ENCODE results near the gene KCNJ10.

Gene KCNJ10

DNA sequence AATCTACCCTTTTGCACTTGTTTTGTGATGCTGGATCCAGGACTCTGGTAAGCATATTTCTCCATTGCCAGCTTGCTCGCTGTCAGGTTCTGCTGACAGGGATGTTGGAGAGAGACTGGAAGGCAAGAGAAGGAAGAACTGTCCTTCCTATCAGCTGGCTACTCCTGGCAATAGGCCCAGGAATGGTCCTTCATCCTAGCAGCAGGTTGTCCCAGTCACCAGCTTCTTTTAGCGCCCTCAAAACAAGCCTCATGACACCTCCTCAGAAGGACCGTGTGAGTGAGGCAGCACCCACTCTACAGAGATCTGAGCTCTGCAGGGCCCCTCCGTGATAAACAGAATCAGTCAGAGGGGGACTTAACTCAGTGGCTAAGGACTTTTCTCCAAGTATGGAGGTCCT, 82.8 kb downstream of the KCNJ10 start:
- Histone ChIP-seq H3F3A (ENCODE audit: low read depth) (no peaks in the 10 kb centered on the region), H3K9me3 (ENCODE audit: insufficient read depth, low read depth, low read length) (no peaks in the 10 kb centered on the region), H3K79me2 (ENCODE audit: insufficient read depth, low read length) (no peaks in the 10 kb centered on the region), H3K4me2 (ENCODE audit: low read depth, low read length, poor library complexity, severe bottlenecking) (no peak overlapping the region), H3K4me3 (ENCODE audit: low read length, poor library complexity, severe bottlenecking) (no peak overlapping the region), H3K4me1 (ENCODE audit: insufficient read depth, low read length, poor library complexity, severe bottlenecking) (peaks cover 12% of the 10 kb centered on the region), H3K27me3 (ENCODE audit: insufficient read depth, low read length, poor library complexity, severe bottlenecking) (no peaks in the 10 kb centered on the region), H4K20me1 (ENCODE audit: insufficient read depth, low read length, poor library complexity, severe bottlenecking) (no peaks in the 10 kb centered on the region), H3K36me3 (ENCODE audit: insufficient read depth, low read length) (no peaks in the 10 kb centered on the region), H3K9me2 (replicated peaks; ENCODE audit: low read depth, low read length) (no peaks in the 10 kb centered on the region), H2AFZ (ENCODE audit: low read length) (no peak overlapping the region), H3K9ac (ENCODE audit: low read depth, low read length, poor library complexity, severe bottlenecking) (no peak overlapping the region)
- no peak for TF ChIP-seq EZH2phosphoT487 (IDR thresholded peaks at IDR 0.05; ENCODE audit: borderline replicate concordance)
- TF ChIP-seq, protein P1, sequence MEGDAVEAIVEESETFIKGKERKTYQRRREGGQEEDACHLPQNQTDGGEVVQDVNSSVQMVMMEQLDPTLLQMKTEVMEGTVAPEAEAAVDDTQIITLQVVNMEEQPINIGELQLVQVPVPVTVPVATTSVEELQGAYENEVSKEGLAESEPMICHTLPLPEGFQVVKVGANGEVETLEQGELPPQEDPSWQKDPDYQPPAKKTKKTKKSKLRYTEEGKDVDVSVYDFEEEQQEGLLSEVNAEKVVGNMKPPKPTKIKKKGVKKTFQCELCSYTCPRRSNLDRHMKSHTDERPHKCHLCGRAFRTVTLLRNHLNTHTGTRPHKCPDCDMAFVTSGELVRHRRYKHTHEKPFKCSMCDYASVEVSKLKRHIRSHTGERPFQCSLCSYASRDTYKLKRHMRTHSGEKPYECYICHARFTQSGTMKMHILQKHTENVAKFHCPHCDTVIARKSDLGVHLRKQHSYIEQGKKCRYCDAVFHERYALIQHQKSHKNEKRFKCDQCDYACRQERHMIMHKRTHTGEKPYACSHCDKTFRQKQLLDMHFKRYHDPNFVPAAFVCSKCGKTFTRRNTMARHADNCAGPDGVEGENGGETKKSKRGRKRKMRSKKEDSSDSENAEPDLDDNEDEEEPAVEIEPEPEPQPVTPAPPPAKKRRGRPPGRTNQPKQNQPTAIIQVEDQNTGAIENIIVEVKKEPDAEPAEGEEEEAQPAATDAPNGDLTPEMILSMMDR (conservative IDR thresholded peaks at IDR 0.05; ENCODE audit: low read length) = no peak

DNA sequence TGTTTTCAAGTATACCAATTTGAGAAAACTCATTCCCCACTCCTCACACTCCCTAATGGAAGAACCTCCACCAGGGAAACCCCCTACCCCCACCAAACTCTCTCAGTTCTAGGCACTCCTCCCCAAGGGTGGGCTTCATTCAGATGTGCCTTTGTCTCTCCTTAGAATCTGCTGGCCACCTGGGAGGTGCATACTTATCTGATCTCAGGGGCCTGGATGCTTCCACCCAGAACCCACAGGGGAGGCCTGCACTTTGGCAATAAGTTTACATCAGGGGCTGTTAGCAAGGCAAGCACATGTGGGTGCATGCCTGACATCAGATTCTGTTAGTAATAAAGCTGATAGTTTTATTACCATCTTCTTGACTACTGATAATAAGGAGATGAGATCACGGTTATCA, 83.4 kb downstream of the KCNJ10 start:
- TF ChIP-seq EZH2phosphoT487 (IDR thresholded peaks at IDR 0.05; ENCODE audit: borderline replicate concordance) = no peak
- TF ChIP-seq, protein P1 (conservative IDR thresholded peaks at IDR 0.05; ENCODE audit: low read length) = no peak
- no peaks in the 10 kb centered on the region for H3K9me3 ChIP-seq (ENCODE audit: insufficient read depth, low read depth, low read length)
- no peaks in the 10 kb centered on the region for H3K27me3 ChIP-seq (ENCODE audit: insufficient read depth, low read length, poor library complexity, severe bottlenecking)
- no peak overlapping the region for H2AFZ ChIP-seq (ENCODE audit: low read length)
- no peaks in the 10 kb centered on the region for H3K36me3 ChIP-seq (ENCODE audit: insufficient read depth, low read length)
- no peak overlapping the region for H3K4me2 ChIP-seq (ENCODE audit: low read depth, low read length, poor library complexity, severe bottlenecking)
- H3F3A ChIP-seq (ENCODE audit: low read depth) = no peaks in the 10 kb centered on the region
- H3K9ac ChIP-seq (ENCODE audit: low read depth, low read length, poor library complexity, severe bottlenecking) = no peak overlapping the region
- no peaks in the 10 kb centered on the region for H4K20me1 ChIP-seq (ENCODE audit: insufficient read depth, low read length, poor library complexity, severe bottlenecking)
- H3K4me3 ChIP-seq (ENCODE audit: low read length, poor library complexity, severe bottlenecking) = no peak overlapping the region
- H3K79me2 ChIP-seq (ENCODE audit: insufficient read depth, low read length) = no peaks in the 10 kb centered on the region
- H3K9me2 ChIP-seq (replicated peaks; ENCODE audit: low read depth, low read length) = no peaks in the 10 kb centered on the region
- H3K4me1 ChIP-seq (ENCODE audit: insufficient read depth, low read length, poor library complexity, severe bottlenecking) = peaks cover 6% of the 10 kb centered on the region

DNA sequence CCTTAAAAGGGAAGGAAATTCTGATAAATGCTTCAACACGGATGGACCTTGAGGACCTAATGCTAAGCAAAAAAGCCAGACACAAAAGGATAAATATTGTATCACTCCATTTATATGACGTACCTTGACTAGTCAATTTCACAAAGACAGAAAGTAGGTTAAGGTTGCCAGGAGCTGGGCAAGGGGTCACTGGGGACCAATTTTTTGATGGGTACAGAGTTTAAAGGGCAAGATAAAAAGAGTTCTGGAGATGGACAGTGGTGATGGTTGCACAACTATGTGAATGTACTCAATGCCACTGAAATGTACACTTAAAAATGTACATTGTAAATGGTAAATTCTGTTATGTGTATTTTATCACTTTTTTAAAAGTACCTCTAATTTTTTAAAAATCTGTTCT, 83.9 kb downstream of the KCNJ10 start:
- H2AFZ ChIP-seq (ENCODE audit: low read length) = no peak overlapping the region
- H3K4me2 ChIP-seq (ENCODE audit: low read depth, low read length, poor library complexity, severe bottlenecking) = no peak overlapping the region
- H3K4me3 ChIP-seq (ENCODE audit: low read length, poor library complexity, severe bottlenecking) = no peak overlapping the region
- H3K4me1 ChIP-seq (ENCODE audit: insufficient read depth, low read length, poor library complexity, severe bottlenecking) = peaks cover 3% of the 10 kb centered on the region
- H3K9me2 ChIP-seq (replicated peaks; ENCODE audit: low read depth, low read length) = no peaks in the 10 kb centered on the region
- no peak for TF ChIP-seq EZH2phosphoT487 (IDR thresholded peaks at IDR 0.05; ENCODE audit: borderline replicate concordance)
- TF ChIP-seq, protein P1 (conservative IDR thresholded peaks at IDR 0.05; ENCODE audit: low read length) = no peak
- H3K79me2 ChIP-seq (ENCODE audit: insufficient read depth, low read length) = no peaks in the 10 kb centered on the region
- H3K9me3 ChIP-seq (ENCODE audit: insufficient read depth, low read depth, low read length) = no peaks in the 10 kb centered on the region
- no peaks in the 10 kb centered on the region for H3K27me3 ChIP-seq (ENCODE audit: insufficient read depth, low read length, poor library complexity, severe bottlenecking)
- H4K20me1 ChIP-seq (ENCODE audit: insufficient read depth, low read length, poor library complexity, severe bottlenecking) = no peaks in the 10 kb centered on the region
- H3K9ac ChIP-seq (ENCODE audit: low read depth, low read length, poor library complexity, severe bottlenecking) = no peak overlapping the region
- no peaks in the 10 kb centered on the region for H3K36me3 ChIP-seq (ENCODE audit: insufficient read depth, low read length)
- no peaks in the 10 kb centered on the region for H3F3A ChIP-seq (ENCODE audit: low read depth)
